ENCODE measurements around the gene GJB1.

GJB1 gene

GRCh38 chrX:71181558-71181909, 41.5 kb upstream of the GJB1 start:
- DNase-seq (ENCODE audit: low spot score), result no peak
- in situ Hi-C loops (cut with MboI; ENCODE audit: low pct_unique_long_range_greater_than_20kb, low sequenced_read_pairs, unreplicated experiment), result no loop called here

GRCh38 chrX:71181910-71182799, 40.9 kb upstream of the GJB1 start:
- in situ Hi-C loops (cut with MboI; ENCODE audit: low pct_unique_long_range_greater_than_20kb, low sequenced_read_pairs, unreplicated experiment), result no loop called here
- DNase-seq (ENCODE audit: low spot score), result peak; percentile 68
- TF ChIP-seq CTCF (IDR thresholded peaks at IDR 0.05; ENCODE audit: extremely low read depth, insufficient read depth, missing control alignments), result no peak

More at GRCh38 chrX:71181558-71181909, 41.5 kb upstream of the GJB1 start:
- TF ChIP-seq CTCF (IDR thresholded peaks at IDR 0.05; ENCODE audit: extremely low read depth, insufficient read depth, missing control alignments), result no peak

GRCh38 chrX:71182871-71183270, 40.2 kb upstream of the GJB1 start:
- DNase-seq (ENCODE audit: low spot score), result no peak
- no peak for TF ChIP-seq CTCF (IDR thresholded peaks at IDR 0.05; ENCODE audit: extremely low read depth, insufficient read depth, missing control alignments)
- in situ Hi-C loops (cut with MboI; ENCODE audit: low pct_unique_long_range_greater_than_20kb, low sequenced_read_pairs, unreplicated experiment), result no loop called here

GRCh38 chrX:71183341-71183740, 39.7 kb upstream of the GJB1 start:
- no peak for TF ChIP-seq CTCF (IDR thresholded peaks at IDR 0.05; ENCODE audit: extremely low read depth, insufficient read depth, missing control alignments)
- DNase-seq (ENCODE audit: low spot score), result no peak
- in situ Hi-C loops (cut with MboI; ENCODE audit: low pct_unique_long_range_greater_than_20kb, low sequenced_read_pairs, unreplicated experiment), result no loop called here

GRCh38 chrX:71184092-71184491, 38.9 kb upstream of the GJB1 start:
- TF ChIP-seq CTCF (IDR thresholded peaks at IDR 0.05; ENCODE audit: extremely low read depth, insufficient read depth, missing control alignments), result no peak
- DNase-seq (ENCODE audit: low spot score), result no peak
- in situ Hi-C loops (cut with MboI; ENCODE audit: low pct_unique_long_range_greater_than_20kb, low sequenced_read_pairs, unreplicated experiment), result no loop called here

- DNase-seq (ENCODE audit: low spot score), result no peak
- TF ChIP-seq CTCF (IDR thresholded peaks at IDR 0.05; ENCODE audit: extremely low read depth, insufficient read depth, missing control alignments), result no peak
- in situ Hi-C loops (cut with MboI; ENCODE audit: low pct_unique_long_range_greater_than_20kb, low sequenced_read_pairs, unreplicated experiment), result no loop called here
These were observed 38.1 kb upstream of the GJB1 start for GRCh38 chrX:71184803-71185495.
